ENCODE measurements around the gene ANKFY1.

- TF ChIP-seq EZH2 (IDR thresholded peaks at IDR 0.05; ENCODE audit: insufficient read depth, poor library complexity, severe bottlenecking) = no peak
- TF ChIP-seq EZH2phosphoT487 (IDR thresholded peaks at IDR 0.05; ENCODE audit: insufficient read depth, low read depth) = no peak
Measured at GRCh38 chr17:4179071-4179470, 84.7 kb downstream of the ANKFY1 start.
